ENCODE measurements around the gene LITAFD. TPM values are rescaled to one million over a fixed set of nuclear protein-coding genes. Genes with fewer than 3 reads are reported as not detected.

The LITAFD gene
- total and polyA plus RNA-seq, 2 of the 4 experiments (the other 2 are of a cell fraction), result not detected

- Histone ChIP-seq H3K4me3 (ENCODE audit: insufficient read depth, low read depth, low read length) (no peak overlapping the region), H2AK9ac (replicated peaks; ENCODE audit: low read depth, low read length, poor library complexity) (peak overlapping the region; percentile 51), H2BK20ac (ENCODE audit: low read depth, low read length) (no peak overlapping the region), H3K56ac (ENCODE audit: extremely low read depth, insufficient read depth, low read length) (no peak overlapping the region), H3K27ac (ENCODE audit: insufficient read depth, low read length) (peak overlapping the region; percentile 3; the same call in 1 of the 2 replicates), H3K4me2 (ENCODE audit: low read depth, low read length) (no peak overlapping the region), H3K9me3 (ENCODE audit: control insufficient read depth, insufficient read depth, low read length) (no peaks in the 10 kb centered on the region), H2AFZ (replicated peaks; ENCODE audit: low read length, poor library complexity) (no peak overlapping the region), H3K79me1 (ENCODE audit: low read depth in 1 of 2, low read length in 2 of 2) (peaks cover 6 to 93% of the 10 kb centered on the region in 2 experiments), H2BK15ac (ENCODE audit: low read depth, low read length) (no peak overlapping the region), H3K14ac (replicated peaks; ENCODE audit: low read depth, low read length) (no peak overlapping the region), H2BK5ac (ENCODE audit: low read depth, low read length, poor library complexity, severe bottlenecking) (no peak overlapping the region), H3K4me1 (ENCODE audit: control insufficient read depth, insufficient read depth, low read length) (peaks cover 31% of the 10 kb centered on the region), H4K8ac (ENCODE audit: low read depth in 2 of 2, low read length in 2 of 2) (no peak overlapping the region), H4K20me1 (ENCODE audit: insufficient read depth, low read length) (peaks cover 84% of the 10 kb centered on the region), H2BK120ac (ENCODE audit: low read depth, low read length) (no peak overlapping the region), H3K18ac (ENCODE audit: low read depth, low read length) (no peak overlapping the region), H3K9ac (ENCODE audit: low read depth, low read length) (no peak overlapping the region), H3K23ac (ENCODE audit: low read depth, low read length) (no peak overlapping the region), H4K5ac (ENCODE audit: low read depth, low read length) (no peak overlapping the region), H2AK5ac (ENCODE audit: low read depth, low read length) (0 out of 2 replicates have a peak overlapping the region, but pooled peaks have one; percentile 31), H4K91ac (ENCODE audit: insufficient read depth, low read depth, low read length) (no peak overlapping the region), H3K9me1 (ENCODE audit: insufficient read depth, low read length) (peaks cover 19% of the 10 kb centered on the region), H3K4ac (ENCODE audit: low read depth, low read length) (no peak overlapping the region), H3K27me3 (ENCODE audit: control insufficient read depth, insufficient read depth, low read length) (no peaks in the 10 kb centered on the region), H3K36me3 (ENCODE audit: control insufficient read depth, insufficient read depth, low read length) (peaks cover 24% of the 10 kb centered on the region)
- in situ Hi-C loops (cut with MboI; ENCODE audit: low sequenced_read_pairs), result no loop called here
- CTCF ChIA-PET, result interaction anchor here (0.7 kb wide), 1 partner anchor 210 kb away, joined by 3 read pairs; no protein-coding TSS in a partner anchor
- TF ChIP-seq MAZ (IDR thresholded peaks at IDR 0.05; ENCODE audit: borderline replicate concordance, low read depth, low read length) (no peak), RCOR1 (IDR thresholded peaks at IDR 0.05; ENCODE audit: insufficient replicate concordance, low read length) (no peak), RAD21 (IDR thresholded peaks at IDR 0.05; ENCODE audit: low read length) (no peak), FOS (IDR thresholded peaks at IDR 0.05; ENCODE audit: low read depth, low read length) (no peak), POLR2A (IDR thresholded peaks at IDR 0.05; ENCODE audit: low read depth, low read length) (no peak), CTCF (conservative IDR thresholded peaks at IDR 0.05; ENCODE audit: low read depth, low read length) (no peak), RFX5 (IDR thresholded peaks at IDR 0.05; ENCODE audit: low read depth, low read length) (no peak)
- DNase-seq, result no peak
- POLR2A ChIA-PET (ENCODE audit: unreplicated experiment), result no interaction called here
- dilution Hi-C loops (cut with HindIII; ENCODE audit: low sequenced_read_pairs, unreplicated experiment), result no loop called here
- intact Hi-C loops (cut with micrococcal nuclease), result no loop called here
- ATAC-seq (ENCODE audit: low read depth), result no peak
- 80% methylated on average over 5 of the region's 14 CpGs; no CpG with 5 or more reads in 1 of the 2 experiments for WGBS, 2 experiments (ENCODE audit: extremely low coverage in 2 of 2, insufficient read length in 1 of 2)
- BruUV-seq (replicated peaks), result no TSS peak
These were observed 20.4 kb upstream of the LITAFD start for GRCh38 chr16:8861563-8862308.
